Peyer's patch (tissue), 4 donors: ENCODE data around the gene ZNF646. TPM values are rescaled to one million over a fixed set of nuclear protein-coding genes. Genes with fewer than 3 reads are reported as not detected.
A peak's percentile ranks its signal among the peaks of the same experiment; 100 is the strongest.

Source experiments
- DNase-seq, 3 donors: peaks; one replicate each; pipeline ENCODE4 v3.0.0-alpha.2; 2017 to 2019
- H3K27ac ChIP-seq, 4 donors: fragments of 200-600 bp; sonication (generic); one replicate each; pipeline ENCODE4 v1.5.1; 2016 to 2019
- H3K27me3 ChIP-seq, 2 donors: fragments of 200-600 bp; sonication (generic); one replicate each; pipeline ENCODE4 v1.5.1; 2019
- H3K36me3 ChIP-seq, 3 donors: fragments of 200-600 bp; sonication (generic); one replicate each; pipeline ENCODE4 v1.5.1; 2016 to 2019
- H3K4me1 ChIP-seq, 4 donors: fragments of 200-600 bp; sonication (generic); one replicate each; pipeline ENCODE4 v1.5.1; 2016 to 2019
- H3K4me3 ChIP-seq, 4 donors: fragments of 200-600 bp; sonication (generic); 1 replicate in 3 of 4; 2 replicates in 1 of 4; pipeline ENCODE4 v1.5.1; 2016 to 2019; ENCODE audit warnings: mild to moderate bottlenecking in 1 of 4
- H3K9me3 ChIP-seq, 4 donors: fragments of 200-600 bp; sonication (generic); one replicate each; pipeline ENCODE4 v1.5.1; 2016 to 2019; ENCODE audit warnings: mild to moderate bottlenecking in 1 of 4
- CTCF ChIP-seq, 6 experiments: fragments of 450-650 bp in 4 of 6; fragments of 200-600 bp in 2 of 6; sonication (generic) in 1 of 6; IDR thresholded peaks; one replicate each; pipeline ENCODE4 v1.5.1; 2017 to 2019; ENCODE audit warnings: antibody characterized with exemption in 6 of 6, mild to moderate bottlenecking in 3 of 6, moderate library complexity in 1 of 6
- POLR2A ChIP-seq, 2 donors: fragments of 450-650 bp; IDR thresholded peaks; one replicate each; pipeline ENCODE4 v1.5.1; 2017; ENCODE audit warnings: antibody characterized with exemption in 2 of 2, mild to moderate bottlenecking in 2 of 2, moderate library complexity in 2 of 2
- total RNA-seq, 4 donors: library from RNA; depleted of rRNA; stranded (reverse); fragments of >200 nt; gene quantifications; one replicate each; pipeline ENCODE4 v1.1.0, GENCODE V29; 2016

ZNF646 gene
- total RNA-seq, 4 donors from 2014 or later: 11.6 to 42.1 (median 29.8) TPM

GRCh38 chr16:31105677-31106213 lies 31.5 kb downstream of the ZNF646 start:
- H3K9me3 ChIP-seq: no peaks in the 10 kb centered on the region
- peak; percentile 83 to 92 (median 89) for DNase-seq
- H3K27me3 ChIP-seq: no peaks in the 10 kb centered on the region
- H3K4me3 ChIP-seq: peak overlapping the region in 1 of 4 donors; percentile 25
- H3K4me1 ChIP-seq: peaks cover 0 to 19% (median 11%) of the 10 kb centered on the region in 4 donors
- H3K36me3 ChIP-seq: peaks cover 0 to 13% (median 0%) of the 10 kb centered on the region in 3 donors
- TF ChIP-seq CTCF (IDR thresholded peaks at IDR 0.05): peak; percentile 76 to 86 (median 82)
- no peak for TF ChIP-seq POLR2A (IDR thresholded peaks at IDR 0.05)
- peak overlapping the region in 3 of 4 donors; percentile 23 to 46 (median 32) for H3K27ac ChIP-seq

- no peaks in the 10 kb centered on the region for H3K27me3 ChIP-seq
- peaks cover 0 to 23% (median 0%) of the 10 kb centered on the region in 3 donors for H3K36me3 ChIP-seq
- H3K4me3 ChIP-seq: no peak overlapping the region
- TF ChIP-seq CTCF (IDR thresholded peaks at IDR 0.05): no peak
- TF ChIP-seq POLR2A (IDR thresholded peaks at IDR 0.05): no peak
- DNase-seq: no peak
- H3K9me3 ChIP-seq: no peaks in the 10 kb centered on the region
- H3K27ac ChIP-seq: peak overlapping the region in 1 of 4 donors; percentile 16
- peaks cover 0 to 19% (median 11%) of the 10 kb centered on the region in 4 donors for H3K4me1 ChIP-seq
Observed at GRCh38 chr16:31106509-31107464, 32.6 kb downstream of the ZNF646 start.

GRCh38 chr16:31107465-31107867 lies 33.2 kb downstream of the ZNF646 start:
- TF ChIP-seq CTCF (IDR thresholded peaks at IDR 0.05): no peak
- TF ChIP-seq POLR2A (IDR thresholded peaks at IDR 0.05): no peak
- H3K27me3 ChIP-seq: no peaks in the 10 kb centered on the region
- H3K4me3 ChIP-seq: no peak overlapping the region
- H3K27ac ChIP-seq: peak overlapping the region in 1 of 4 donors; percentile 16
- H3K9me3 ChIP-seq: no peaks in the 10 kb centered on the region
- H3K4me1 ChIP-seq: peaks cover 0 to 19% (median 11%) of the 10 kb centered on the region in 4 donors
- peaks cover 0 to 30% (median 0%) of the 10 kb centered on the region in 3 donors for H3K36me3 ChIP-seq
- DNase-seq: no peak

- Histone ChIP-seq H3K9me3 (no peaks in the 10 kb centered on the region), H3K4me1 (peaks cover 0 to 23% (median 11%) of the 10 kb centered on the region in 4 donors), H3K27me3 (no peaks in the 10 kb centered on the region), H3K36me3 (peaks cover 0 to 37% (median 0%) of the 10 kb centered on the region in 3 donors), H3K27ac (peak within 1 kb of the TSS; percentile 77 to 84 (median 82)), H3K4me3 (peak within 1 kb of the TSS; percentile 66 to 98 (median 84))
- TF ChIP-seq CTCF (IDR thresholded peaks at IDR 0.05) (peak in 1 of 6 experiments; percentile 10), POLR2A (IDR thresholded peaks at IDR 0.05) (peak in 1 of 2 donors; percentile 50)
- peak; percentile 68 to 89 (median 82) for DNase-seq
Observed at GRCh38 chr16:31108035-31108793, 34.0 kb downstream of the ZNF646 start, which contains the start of gene BCKDK. BCKDK (plus strand) TSS chr16:31108386; CDS start chr16:31109224, 838 bp downstream.
